CD4-positive, alpha-beta memory T cell (primary cell): ENCODE results near the gene MTLN. TPM values are rescaled to one million over a fixed set of nuclear protein-coding genes. Genes with fewer than 3 reads are reported as not detected.

Source experiments
- CTCF ChIA-PET: fragments of 350-600 bp; sonication (Branson Sonifier 250); formaldehyde crosslinking; loops from one replicate; lab custom pipeline; 2021; ENCODE audit warnings: inconsistent platforms; ENCODE audit not compliant: partially characterized antibody; lab: Charles Lee
- POLR2A ChIA-PET: fragments of 350-600 bp; sonication (Branson Sonifier 250); formaldehyde crosslinking; loops from one replicate; lab custom pipeline; 2021; ENCODE audit not compliant: partially characterized antibody; lab: Charles Lee
- DNase-seq, 5 donors: peaks; one replicate each; pipeline versions ENCODE4 v3.0.0 to v3.0.0-alpha.2; 2020 to 2022; ENCODE audit warnings: mixed read lengths in 1 of 5
- H3K27ac ChIP-seq: one replicate; pipeline ENCODE4 v1.7.0; 2013; ENCODE audit warnings: low read depth, low read length
- H3K27me3 ChIP-seq: 2 replicates; pipeline ENCODE4 v1.7.0; 2013; ENCODE audit warnings: mild to moderate bottlenecking, low read length, moderate library complexity; ENCODE audit not compliant: insufficient read depth
- H3K36me3 ChIP-seq: 2 replicates; pipeline ENCODE4 v1.7.0; 2013; ENCODE audit warnings: mild to moderate bottlenecking, low read length, moderate library complexity; ENCODE audit not compliant: insufficient read depth
- H3K4me1 ChIP-seq: 2 replicates; pipeline ENCODE4 v1.7.0; 2013; ENCODE audit warnings: mild to moderate bottlenecking, low read length, moderate library complexity; ENCODE audit not compliant: insufficient read depth
- H3K4me3 ChIP-seq, 2 donors: one replicate each; pipeline ENCODE4 v1.7.0; 2013; ENCODE audit warnings: low read length in 2 of 2, mild to moderate bottlenecking in 1 of 2
- H3K9me3 ChIP-seq, 2 donors: one replicate each; pipeline ENCODE4 v1.7.0; 2013; ENCODE audit warnings: low read length in 2 of 2, control low read depth in 1 of 2; ENCODE audit not compliant: control insufficient read depth in 1 of 2
- H3K27ac Mint-ChIP-seq, 7 donors: one replicate each; pipeline ENCODE4 v1.8.0; 2020 to 2021; ENCODE audit warnings: mixed read lengths in 7 of 7, mild to moderate bottlenecking in 6 of 7, inconsistent platforms in 3 of 7, moderate library complexity in 3 of 7
- H3K27me3 Mint-ChIP-seq, 2 donors: one replicate each; pipeline ENCODE4 v1.8.0; 2020 to 2021; ENCODE audit warnings: mixed read lengths in 2 of 2
- H3K36me3 Mint-ChIP-seq, 2 donors: one replicate each; pipeline ENCODE4 v1.8.0; 2020 to 2021; ENCODE audit warnings: mixed read lengths in 2 of 2, inconsistent platforms in 1 of 2, mild to moderate bottlenecking in 1 of 2
- H3K4me1 Mint-ChIP-seq, 4 donors: one replicate each; pipeline ENCODE4 v1.8.0; 2020 to 2021; ENCODE audit warnings: mixed read lengths in 4 of 4, mild to moderate bottlenecking in 1 of 4
- H3K4me3 Mint-ChIP-seq, 8 donors: one replicate each; pipeline ENCODE4 v1.8.0; 2020 to 2021; ENCODE audit warnings: mixed read lengths in 8 of 8, mild to moderate bottlenecking in 7 of 8, moderate library complexity in 6 of 8, inconsistent platforms in 3 of 8
- H3K9me3 Mint-ChIP-seq, 8 donors: one replicate each; pipeline ENCODE4 v1.8.0; 2020 to 2021; ENCODE audit warnings: mixed read lengths in 8 of 8, mild to moderate bottlenecking in 5 of 8, inconsistent platforms in 3 of 8, moderate library complexity in 1 of 8
- intact Hi-C: fragments of 100-400 bp; cut with micrococcal nuclease; formaldehyde crosslinking; loops from one replicate; pipeline ENCODE4 v1.15.1; 2023
- polyA plus RNA-seq, 2 donors: library from polyadenylated mRNA; unstranded; fragments of 300-500 nt; fragmentation: Illumina TruSeq; gene quantifications; one replicate each; pipeline ENCODE4 v1.2.3, GENCODE V29; 2021
- total RNA-seq, 2 experiments: library from RNA; stranded (reverse); gene quantifications; one replicate each; pipeline ENCODE4 v1.2.3, GENCODE V29; 2021

MTLN gene
- total and polyA plus RNA-seq, 4 experiments from 2014 or later: 29.2 to 131 (median 53.0) TPM

DNA sequence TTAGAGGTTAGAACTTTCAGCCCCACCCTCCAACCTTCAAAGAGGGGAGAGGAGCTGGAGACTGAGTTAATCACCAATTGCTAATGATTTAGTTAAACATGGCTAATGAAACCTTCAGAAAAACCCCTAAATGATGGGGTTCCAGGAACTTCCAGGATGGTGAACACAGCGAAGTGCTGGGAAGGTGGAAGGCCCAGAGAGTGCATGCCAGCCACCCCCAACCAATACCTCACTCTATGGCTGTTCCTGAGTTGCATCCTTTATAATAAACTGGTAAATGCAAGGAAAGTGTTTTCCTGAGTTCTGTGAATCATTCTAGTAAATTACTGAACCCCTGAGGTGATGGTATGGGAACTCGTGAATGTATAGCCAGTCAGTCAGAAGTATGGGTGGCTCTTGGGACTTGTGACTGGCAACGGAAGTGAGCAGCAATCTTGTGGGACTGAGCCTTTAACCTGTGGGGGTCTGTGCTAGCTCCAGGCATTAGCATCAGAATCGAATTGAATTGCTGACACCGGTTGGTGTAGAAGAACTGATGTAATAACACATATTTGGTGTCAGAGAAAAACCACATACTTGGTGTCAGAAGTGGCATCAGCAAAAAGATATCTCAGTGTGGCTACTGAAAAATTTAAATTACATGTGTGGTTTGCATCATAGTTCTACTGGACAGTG, 44.9 kb downstream of the MTLN start:
- Mint-ChIP-seq H3K4me1 (peaks cover 4 to 5% (median 5%) of the 10 kb centered on the region in 4 donors), H3K36me3 (peaks cover 0 to 5% of the 10 kb centered on the region in 2 donors), H3K27me3 (peaks cover under 1 to 4% of the 10 kb centered on the region in 2 donors), H3K27ac (no peak overlapping the region), H3K9me3 (no peaks in the 10 kb centered on the region), H3K4me3 (no peak overlapping the region)
- Histone ChIP-seq H3K36me3 (no peaks in the 10 kb centered on the region), H3K27me3 (no peaks in the 10 kb centered on the region), H3K9me3 (no peaks in the 10 kb centered on the region), H3K4me1 (no peaks in the 10 kb centered on the region), H3K4me3 (no peak overlapping the region), H3K27ac (no peak overlapping the region)
- intact Hi-C loops: no loop called here
- CTCF ChIA-PET: no interaction called here
- POLR2A ChIA-PET: no interaction called here
- DNase-seq: no peak

DNA sequence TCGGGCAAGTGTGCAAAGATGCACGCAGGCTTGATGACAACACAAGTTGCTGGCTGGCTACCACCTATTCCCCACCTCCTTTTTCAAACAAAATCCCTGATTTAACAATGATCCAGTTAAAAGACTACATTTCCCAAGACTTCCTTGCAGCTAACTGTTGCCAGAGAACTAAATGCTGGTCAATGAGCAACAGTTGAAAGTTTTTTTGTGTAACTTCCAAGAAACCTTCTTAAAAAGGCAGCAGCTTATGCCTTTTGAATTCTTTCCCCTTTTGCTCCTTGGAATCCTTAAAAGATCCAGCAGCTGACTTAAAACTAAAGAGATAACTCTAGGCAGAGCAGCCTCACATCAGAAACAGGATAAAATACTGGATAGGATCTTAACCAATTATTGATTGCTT, 46.1 kb downstream of the MTLN start:
- no peak overlapping the region for H3K4me3 ChIP-seq
- no peaks in the 10 kb centered on the region for H3K27me3 ChIP-seq
- Mint-ChIP-seq H3K27me3 (peaks cover 3 to 5% of the 10 kb centered on the region in 2 donors), H3K27ac (no peak overlapping the region), H3K9me3 (no peaks in the 10 kb centered on the region), H3K4me1 (peaks cover 4 to 5% (median 5%) of the 10 kb centered on the region in 4 donors), H3K4me3 (no peak overlapping the region), H3K36me3 (peaks cover 0 to 7% of the 10 kb centered on the region in 2 donors)
- H3K4me1 ChIP-seq: no peaks in the 10 kb centered on the region
- intact Hi-C loops: no loop called here
- no peaks in the 10 kb centered on the region for H3K9me3 ChIP-seq
- H3K27ac ChIP-seq: no peak overlapping the region
- ChIA-PET CTCF (no interaction called here), POLR2A (no interaction called here)
- DNase-seq: no peak
- no peaks in the 10 kb centered on the region for H3K36me3 ChIP-seq

Other genes with a start within 250 kb of the MTLN start
- gene MALL, start 96.7 kb downstream of the MTLN start, total RNA-seq: not detected
- gene MALL, start 96.7 kb downstream of the MTLN start, polyA plus RNA-seq: not detected
- under 1 TPM; 0.23 to 0.64 TPM for gene NPHP1, start 7.5 kb downstream of the MTLN start, total RNA-seq
- gene NPHP1, start 7.5 kb downstream of the MTLN start, polyA plus RNA-seq: 1 to 10 TPM; 1.2 to 1.3 TPM